Stimulated activated CD8-positive, alpha-beta memory T cell treated with anti-CD3 and anti-CD28 coated beads, Interleukin-7, amount 100 ng/mL, for 1 hour (primary cell): ENCODE results near the gene UGT1A10.
"Not testable (repeated sequence)": the region's sequence is repeated elsewhere in the genome, so short reads cannot be mapped to it uniquely, and the experiment has no call there.

Experiments used
- DNase-seq, 2 donors: peaks; one replicate each; pipeline ENCODE4 v3.0.0-alpha.2; 2020; ENCODE audit warnings: low read depth in 2 of 2

UGT1A10 gene

DNA sequence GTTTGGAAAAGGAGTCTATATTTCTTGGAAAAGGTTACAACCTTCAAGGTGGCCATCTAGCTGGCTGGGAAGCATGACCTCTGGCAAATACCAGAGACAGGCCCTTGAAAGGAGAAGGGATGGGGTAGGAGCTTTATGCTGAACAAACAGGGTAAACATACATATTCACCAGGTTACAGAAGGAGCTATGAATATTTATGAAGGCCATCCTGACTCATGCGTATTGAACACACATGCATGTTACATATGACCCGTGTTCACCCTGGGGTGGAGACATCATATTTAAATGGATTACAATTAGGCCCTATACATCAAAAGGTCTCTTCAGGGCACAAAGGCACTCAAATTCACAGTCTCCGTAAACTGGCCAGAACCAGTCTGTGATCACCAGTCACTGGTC lies 19.7 kb downstream of the UGT1A10 start:
- not testable (repeated sequence) for DNase-seq

DNA sequence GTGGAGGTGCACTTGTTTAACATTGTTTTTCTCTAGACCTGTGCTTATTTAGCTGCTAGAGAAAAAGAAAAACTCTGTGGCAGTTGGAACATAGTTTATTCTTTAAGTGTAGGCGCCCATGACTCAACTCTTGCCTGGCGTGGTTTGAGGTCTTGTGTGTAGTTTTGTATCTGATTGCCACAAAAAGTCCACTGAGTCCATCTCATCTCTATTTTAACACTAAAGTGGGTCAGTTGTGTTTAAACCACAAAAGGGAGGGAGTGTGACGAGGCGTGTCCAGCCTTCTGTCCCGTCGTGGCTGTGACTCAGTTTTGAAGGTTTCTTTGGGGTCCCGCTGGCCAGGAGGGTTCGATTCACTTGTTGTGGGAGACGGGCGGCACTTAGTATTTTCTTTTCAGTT lies 20.2 kb downstream of the UGT1A10 start:
- no peak for DNase-seq

DNA sequence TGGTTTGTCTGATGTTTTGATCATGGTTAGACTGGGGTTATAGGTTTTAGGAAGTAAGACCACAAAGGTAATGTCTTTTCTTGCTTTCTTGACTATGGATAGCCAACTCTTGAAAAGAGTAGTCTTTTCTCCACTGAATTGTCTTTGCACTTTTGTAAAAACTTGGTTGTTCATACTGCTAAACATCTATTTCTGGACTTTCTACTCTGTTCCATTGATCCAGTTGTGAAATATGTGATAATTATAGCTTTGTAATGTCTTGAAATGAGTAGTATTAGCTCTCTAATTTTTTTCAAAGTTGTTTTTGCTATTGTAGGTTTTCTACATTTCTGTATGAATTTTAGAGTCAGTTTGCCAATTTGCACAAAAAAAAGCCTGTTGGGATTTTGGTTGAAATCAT lies 22.4 kb downstream of the UGT1A10 start:
- no peak for DNase-seq

DNA sequence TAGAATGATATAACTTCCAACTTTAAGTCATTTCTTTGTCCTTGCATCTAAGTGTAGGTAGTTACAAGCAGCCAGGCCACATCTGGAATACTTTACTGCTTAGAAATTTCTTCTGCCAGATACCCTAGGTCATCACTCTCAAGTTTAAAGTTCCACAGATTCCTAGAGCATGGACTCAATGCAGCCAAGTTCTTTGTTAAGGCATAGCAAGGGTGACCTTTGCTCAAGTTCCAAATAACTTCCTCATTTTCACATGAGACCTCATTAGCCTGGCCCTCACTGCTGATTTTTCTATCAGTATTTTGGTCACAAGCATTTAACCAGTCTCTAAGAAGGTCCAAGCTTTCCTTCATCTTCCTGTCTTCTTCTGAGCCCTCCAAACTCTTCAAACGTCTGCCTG lies 27.7 kb downstream of the UGT1A10 start:
- DNase-seq: no peak

DNA sequence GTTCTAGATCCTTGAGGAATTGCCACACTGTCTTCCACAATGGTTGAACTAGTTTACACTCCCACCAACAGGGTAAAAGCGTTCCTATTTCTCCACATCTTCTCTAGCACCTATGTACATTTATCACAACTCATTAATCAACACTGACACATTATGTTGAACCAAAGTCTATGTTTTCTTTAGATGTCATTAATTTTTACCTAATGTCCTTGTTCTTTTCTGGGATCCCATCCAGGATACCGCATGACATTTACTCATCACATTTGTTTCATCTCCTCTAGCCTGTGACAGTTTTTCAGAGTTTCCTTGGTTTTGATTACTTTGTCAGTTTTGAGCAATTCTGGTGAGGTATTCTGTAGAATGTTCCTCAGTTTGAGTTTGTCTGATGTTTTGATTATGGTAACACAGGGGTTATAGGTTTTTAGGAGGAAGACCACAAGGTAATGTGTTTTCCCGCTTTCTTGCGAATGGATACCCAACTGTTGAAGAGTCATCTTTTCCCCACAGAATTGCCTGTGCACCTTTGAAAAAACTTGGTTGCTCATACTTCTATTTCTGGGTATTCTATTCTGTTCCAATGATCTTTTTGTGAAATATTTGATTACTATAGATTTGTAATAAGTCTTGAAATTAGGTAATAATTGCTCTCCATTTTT lies 32.5 kb downstream of the UGT1A10 start:
- no peak for DNase-seq

DNA sequence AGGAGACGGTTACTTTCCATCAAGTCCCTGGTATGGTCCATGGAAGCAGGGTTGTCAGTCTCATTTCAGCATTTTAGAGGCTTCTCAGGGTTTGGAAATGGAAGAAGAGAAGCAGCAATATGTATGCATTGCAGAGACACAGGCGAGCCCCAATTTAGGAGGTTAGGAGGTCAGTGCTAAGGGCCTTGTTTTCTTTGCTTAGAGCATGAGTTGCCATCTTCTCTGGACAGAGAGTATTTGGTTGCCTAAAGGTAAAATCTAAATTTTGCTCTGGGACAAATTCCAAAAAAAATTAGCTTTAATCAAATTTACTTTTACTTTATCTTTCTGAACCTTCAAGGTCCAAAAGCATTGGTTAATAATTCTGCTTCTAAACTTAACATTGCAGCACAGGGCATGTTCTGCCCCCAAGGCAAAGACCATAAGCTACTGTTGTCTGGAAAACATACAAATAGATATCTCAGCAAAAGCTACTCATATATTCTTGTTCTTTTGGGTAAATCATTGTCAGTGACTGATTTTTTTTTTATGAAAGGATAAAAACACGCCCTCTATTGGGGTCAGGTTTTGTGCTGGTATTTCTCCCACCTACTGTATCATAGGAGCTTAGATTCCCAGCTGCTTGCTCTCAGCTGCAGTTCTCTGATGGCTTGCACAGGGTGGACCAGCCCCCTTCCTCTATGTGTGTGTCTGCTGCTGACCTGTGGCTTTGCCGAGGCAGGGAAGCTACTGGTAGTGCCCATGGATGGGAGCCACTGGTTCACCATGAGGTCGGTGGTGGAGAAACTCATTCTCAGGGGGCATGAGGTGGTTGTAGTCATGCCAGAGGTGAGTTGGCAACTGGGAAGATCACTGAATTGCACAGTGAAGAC lies 35.3 kb downstream of the UGT1A10 start, which contains the start of gene UGT1A9:
UGT1A9 (plus strand) TSS at position 609 of the 872 bp plus-strand sequence; CDS start at position 646, 37 bp downstream.
- DNase-seq: no peak

DNA sequence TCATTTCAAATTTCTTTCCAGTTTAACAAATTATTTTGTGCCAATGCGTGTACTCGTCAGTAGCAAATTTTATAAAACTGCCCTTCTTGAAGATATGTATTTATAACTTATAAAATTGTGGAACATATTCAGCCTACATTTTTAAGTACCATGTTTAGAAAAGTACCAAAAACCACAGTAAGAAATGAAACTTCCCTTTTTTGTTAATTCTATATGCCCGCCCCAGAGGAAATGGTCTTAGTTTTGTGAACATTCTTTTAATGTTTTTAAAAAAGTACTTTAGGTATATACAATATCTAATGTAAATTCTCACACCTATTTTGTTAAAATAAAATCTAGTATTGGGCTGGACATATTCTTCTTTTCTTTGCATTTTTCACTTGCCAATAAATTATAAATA lies 36.6 kb downstream of the UGT1A10 start:
- DNase-seq: no peak

DNA sequence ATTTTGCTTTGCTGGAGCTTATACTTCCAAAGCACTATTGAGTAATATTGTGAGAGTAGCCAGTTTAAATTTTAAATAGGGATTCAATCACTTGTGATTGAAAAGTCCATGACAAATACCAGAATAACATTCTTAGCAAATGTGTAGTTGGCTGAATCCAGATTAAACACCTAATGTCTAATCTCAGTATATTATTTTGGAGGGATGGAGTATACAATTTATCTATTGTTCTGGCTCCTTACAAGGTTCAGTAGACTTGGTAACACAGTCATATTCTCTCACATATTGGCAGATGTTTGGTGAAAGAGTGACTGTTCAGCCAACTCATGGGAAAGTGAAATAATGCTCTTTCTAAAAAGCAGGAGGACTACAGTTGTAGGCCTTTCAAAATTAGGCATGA lies 37.6 kb downstream of the UGT1A10 start:
- no peak for DNase-seq

DNA sequence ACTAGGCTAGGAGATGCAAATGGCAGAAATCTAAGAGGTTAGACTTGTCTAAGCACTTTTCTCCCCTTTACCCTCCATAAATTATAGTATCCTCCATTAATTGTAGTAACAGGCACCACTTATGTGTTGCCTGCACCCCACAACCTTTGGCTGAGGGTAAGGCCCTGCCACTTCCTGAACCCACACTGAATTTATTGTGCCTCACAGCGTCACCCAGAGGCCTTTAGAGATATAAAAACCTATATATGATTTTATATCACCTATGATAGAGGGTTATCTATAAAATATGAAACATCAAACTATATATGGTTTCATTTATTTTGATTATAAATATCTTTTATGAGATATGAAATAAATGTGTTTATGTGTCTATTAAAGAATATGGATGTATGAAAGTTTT lies 38.1 kb downstream of the UGT1A10 start:
- DNase-seq: no peak

DNA sequence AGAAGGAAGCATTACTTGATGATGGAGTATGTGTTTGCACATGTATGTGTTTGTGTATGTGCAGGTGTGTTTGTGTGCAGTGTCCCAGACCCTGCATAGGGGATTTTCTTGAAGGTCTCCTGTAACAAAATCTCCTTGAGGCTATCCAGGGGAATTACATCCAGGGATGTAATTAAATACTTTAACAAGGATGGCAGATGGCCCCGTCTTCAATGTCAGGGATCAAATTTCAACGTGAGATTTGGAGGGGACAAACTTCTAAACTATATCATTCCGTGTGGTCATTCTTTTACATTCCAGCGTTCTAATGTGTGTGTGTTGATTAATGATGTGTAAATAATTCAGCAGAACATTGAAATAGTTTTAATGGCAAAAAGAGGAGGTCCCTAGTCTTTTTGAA lies 38.7 kb downstream of the UGT1A10 start:
- no peak for DNase-seq

DNA sequence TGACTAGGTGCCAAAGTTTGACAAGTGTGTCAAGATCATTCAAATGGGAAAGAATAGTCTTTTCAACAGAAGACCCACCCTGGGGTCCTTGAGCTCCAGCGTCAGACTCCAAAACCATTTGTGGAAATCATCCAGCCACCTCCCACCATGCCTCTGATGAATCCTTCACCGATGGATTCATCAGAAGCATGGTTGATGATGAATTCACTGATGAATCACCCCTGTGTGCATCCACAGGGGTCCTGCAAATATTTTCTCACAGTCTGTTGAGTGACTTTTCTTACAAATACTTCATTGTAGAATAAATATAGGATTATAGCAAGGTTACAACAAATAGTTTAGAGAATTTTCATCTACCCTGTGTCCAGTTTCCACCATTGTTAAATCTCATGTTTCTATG lies 39.8 kb downstream of the UGT1A10 start:
- DNase-seq: no peak

DNA sequence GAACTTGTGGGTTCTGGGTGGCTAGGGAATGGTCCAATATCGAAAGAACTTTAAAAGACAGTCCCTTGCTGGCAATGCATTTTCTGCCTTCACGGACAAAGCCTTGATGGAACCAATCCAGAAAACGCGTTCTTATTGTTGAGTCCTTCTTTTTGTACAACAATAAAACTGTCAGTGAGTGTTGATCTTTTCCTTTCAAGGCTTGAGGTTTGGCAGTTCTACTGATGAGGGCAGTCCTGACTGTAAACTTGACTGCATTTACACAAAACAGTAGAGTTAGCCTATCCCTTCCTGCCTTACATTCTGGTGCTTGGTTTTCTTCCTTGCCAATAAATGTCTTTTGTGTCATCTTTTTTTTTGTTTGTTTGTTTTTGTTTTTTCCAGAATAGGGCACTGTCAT lies 42.9 kb downstream of the UGT1A10 start:
- DNase-seq: no peak

DNA sequence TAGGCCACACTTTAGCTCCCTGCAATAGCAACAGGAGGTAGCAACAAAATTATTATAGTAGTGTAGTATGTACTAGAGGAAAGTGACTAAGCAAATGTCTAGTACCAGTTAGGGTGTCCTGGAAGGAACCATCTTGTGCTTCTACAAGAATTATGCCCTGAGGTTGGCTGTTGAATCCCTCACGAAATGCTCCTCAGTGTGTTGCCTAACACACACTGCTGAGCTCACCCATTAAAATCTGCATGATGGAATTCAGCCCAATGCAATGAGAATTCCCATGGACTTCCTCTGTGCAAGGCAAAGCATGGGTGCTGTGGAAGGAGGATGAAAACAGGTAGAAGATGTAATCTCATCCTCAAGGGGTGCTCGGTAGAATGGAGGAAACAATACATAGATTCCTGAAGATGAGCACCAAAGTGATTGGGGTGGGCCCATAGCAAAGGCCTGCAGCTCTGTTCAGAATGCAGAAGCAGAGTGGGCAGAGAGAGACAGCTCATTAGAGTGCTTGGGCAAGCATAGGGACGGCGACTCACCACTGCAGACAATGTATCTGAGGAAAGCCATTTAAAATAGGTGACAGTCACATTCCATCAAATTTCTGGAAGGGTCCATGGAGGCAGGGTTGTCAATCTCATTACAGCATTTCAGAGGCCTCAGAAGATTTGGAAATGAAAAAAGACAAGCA lies 44.3 kb downstream of the UGT1A10 start:
- DNase-seq: no peak

DNA sequence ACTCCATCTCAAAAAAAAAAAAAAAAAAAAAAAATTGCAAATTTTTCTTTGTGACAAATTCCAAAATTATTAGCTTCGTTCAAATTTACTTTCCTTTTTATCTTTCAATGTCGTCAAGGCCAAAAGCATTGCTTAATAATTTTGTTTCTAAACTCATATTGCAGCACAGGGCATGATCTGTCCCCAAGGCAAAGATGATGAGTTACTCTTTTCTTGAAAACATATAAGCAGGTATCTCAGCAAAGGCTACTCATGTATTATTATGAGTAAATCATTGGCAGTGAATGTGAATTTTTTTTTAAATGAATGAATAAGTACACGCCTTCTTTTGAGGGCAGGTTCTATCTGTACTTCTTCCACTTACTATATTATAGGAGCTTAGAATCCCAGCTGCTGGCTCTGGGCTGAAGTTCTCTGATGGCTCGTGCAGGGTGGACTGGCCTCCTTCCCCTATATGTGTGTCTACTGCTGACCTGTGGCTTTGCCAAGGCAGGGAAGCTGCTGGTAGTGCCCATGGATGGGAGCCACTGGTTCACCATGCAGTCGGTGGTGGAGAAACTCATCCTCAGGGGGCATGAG lies 45.4 kb downstream of the UGT1A10 start, which contains the start of gene UGT1A7:
UGT1A7 (plus strand) TSS at position 381 of the 579 bp plus-strand sequence; CDS start at position 418, 37 bp downstream.
- DNase-seq: no peak

DNA sequence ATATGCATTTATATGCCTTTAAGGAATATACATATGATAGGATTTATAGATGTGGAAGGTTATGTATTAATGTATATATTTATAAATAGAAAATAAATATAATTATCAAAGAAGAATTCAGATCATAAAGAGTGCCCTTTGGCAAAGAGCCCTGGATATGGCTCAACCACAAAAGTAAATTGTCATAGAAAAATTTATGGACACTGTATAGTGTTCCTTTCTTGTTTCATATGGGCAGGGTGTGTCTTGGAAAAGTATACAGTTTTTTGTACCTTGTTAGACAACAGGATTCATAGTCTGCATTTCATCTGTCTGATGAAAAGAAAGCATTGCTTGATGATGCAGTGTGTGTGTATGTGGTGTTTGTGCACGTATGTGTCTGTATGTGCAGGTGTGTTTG lies 48.4 kb downstream of the UGT1A10 start:
- no peak for DNase-seq

DNA sequence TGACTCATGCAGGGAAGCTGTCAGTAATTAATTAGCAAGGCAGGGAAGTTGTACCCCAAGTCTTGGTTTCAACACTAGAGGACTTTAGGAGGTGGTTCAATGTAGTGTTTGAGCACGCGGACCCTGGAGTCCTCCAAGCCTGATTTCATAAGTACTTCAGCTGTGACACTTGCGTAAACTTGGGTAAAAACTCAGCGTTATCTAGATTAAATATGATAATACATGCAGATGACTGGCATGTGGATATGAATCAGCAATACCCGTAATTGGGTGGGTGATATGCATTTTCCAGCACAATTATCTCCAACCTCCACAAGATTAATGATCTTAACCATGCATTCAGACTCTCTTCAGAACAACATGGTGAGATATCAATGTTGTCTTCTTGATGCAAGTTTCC lies 50.7 kb downstream of the UGT1A10 start:
- DNase-seq: no peak

DNA sequence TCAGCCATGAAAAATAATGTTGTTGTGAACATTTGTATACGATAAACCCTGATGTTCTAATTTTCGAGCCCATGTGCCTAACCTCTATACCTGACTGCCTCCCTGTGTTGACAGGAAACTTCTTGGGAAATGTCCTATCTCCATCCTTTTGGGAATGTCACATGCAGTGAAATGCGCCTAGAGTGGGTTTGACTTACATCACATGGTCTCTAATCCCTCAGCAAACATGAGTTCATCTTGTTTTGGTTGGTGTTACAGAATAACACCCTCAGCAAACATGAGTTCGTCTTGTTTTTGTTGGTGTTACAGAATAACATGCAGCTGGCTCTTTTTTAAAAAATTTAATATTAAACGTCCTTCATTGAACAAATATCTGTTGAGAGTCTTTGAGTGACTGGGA lies 52.1 kb downstream of the UGT1A10 start:
- no peak for DNase-seq

DNA sequence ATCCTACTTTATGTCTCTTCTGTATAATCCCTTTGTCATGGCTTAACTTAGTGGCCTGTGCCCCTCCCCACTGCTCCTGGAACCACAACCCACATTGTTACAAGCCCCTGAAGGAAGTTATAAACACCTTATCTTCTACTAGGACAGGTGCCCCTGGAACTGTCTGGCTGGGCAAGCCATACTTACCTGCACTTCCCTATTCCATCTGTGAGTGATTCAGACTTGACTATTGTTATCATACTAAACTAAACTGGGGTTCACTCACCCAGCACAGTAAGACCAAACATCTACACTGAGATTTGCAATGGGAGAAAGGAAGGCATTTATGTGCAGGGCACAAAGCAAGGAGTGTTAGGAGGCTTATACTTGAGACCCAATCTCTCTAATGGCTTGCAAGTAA lies 52.8 kb downstream of the UGT1A10 start:
- DNase-seq: no peak

DNA sequence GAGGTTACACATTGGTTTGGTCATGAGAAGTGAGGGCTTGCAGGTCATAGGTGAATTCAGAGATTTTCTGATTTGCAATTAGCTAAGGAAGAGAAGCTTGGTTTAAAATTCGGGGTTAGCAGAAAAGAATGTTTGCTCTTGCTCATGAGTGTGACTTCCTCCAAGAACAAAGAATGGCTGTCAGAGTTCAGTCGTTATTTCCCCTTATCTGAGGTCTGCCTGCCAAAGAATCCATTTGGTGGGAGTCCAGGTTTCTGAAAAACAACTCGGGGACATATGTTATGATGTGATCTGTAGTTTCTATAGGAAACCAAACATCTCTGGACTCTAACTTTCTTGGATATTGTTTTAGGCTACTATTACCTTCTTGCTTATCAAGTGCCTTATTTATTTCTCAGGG lies 53.3 kb downstream of the UGT1A10 start:
- no peak for DNase-seq

DNA sequence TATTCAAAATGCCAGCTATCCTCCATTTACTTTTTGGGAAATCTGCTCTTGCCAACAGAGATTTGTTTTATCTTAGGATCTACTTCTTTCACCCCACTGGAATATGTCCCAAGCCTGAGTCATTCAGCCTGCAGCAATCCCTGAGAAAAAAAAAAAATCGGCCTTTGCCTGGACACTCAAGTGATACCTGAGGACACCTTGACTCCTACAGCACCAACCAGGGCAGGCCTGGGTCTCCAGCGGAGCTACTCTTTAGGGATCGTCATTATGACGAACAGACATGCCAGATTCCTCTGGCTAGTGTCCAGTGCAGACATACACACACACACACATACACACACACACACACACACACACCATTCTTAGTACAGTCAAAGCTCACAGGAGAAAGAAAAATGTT lies 54.2 kb downstream of the UGT1A10 start:
- no peak for DNase-seq

DNA sequence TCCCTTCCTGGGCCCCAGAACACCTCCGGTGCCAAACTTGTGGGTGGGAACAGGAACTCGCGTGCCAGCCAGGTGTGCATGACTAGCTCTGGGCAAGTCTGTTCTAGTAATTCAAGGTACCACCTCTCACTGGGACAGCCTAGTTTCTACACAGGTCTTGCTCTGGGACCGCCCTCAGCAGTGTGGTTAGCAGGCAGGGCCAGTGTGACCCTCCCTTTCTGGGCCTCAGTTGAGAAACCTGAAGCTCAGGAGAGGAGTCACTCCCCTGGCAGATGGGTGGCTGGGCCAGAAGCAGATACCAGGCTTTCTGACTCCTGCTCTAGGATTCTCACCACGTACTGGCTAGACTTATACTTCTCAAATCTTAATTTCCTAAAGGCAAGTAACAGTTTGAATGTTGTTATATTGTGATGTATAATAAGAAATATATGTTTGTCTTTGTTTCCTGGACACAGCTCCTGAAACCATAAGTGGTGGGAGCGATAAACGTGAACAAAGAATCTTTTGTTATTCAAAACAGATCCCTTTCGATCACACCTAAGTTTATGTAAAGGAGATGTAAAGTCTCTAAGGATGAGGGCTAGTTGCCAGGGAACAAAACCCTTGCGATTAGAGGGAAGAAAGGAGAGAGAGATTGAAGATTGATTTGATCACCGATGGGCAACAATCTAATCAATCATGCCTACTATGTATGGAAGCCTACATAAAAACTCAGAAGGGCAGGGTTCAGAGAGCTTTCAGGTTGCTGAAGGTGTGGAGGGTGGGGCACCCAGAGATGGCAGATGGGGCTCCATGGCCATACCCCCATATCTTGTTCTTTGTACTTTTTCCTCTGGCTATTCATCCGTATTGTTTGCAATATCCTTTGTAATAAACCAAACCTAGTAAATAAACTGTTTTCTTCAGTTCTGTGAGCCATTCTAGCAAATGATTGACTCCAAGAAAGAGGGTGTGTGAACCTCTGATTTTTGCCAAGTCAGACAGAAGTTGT lies 55.5 kb downstream of the UGT1A10 start:
- no peak for DNase-seq
